HepG2 (cell line): ENCODE data around the gene PRKAR1A. TPM values are rescaled to one million over a fixed set of nuclear protein-coding genes. Genes with fewer than 3 reads are reported as not detected.

Source experiments
- ATAC-seq: fragments of 200-7000 bp; cut with Tn5 transposase; 3 replicates; pipeline ENCODE4 v1.9.1; 2020; ENCODE audit warnings: mild to moderate bottlenecking, moderate library complexity
- BruUV-seq: library from RNA; stranded (reverse); fragments of 400-500 nt; replicated peaks from 2 replicates; lab custom pipeline; 2021; lab: Mats Ljungman, UMichigan
- CTCF ChIA-PET: fragments of 300-600 bp; formaldehyde crosslinking; extraction: SDS; loops from one replicate; lab custom pipeline; 2021; ENCODE audit warnings: low total read pairs, inconsistent platforms, low intra/inter-chr PET ratio; lab: Yijun Ruan, JAX
- POLR2A ChIA-PET: fragments of 350-600 bp; sonication (Branson Sonifier 250); formaldehyde crosslinking; loops from one replicate; lab custom pipeline; 2020; ENCODE audit warnings: antibody characterized with exemption, inconsistent platforms; lab: Yijun Ruan, JAX
- DNase-seq: peaks from one replicate; pipeline ENCODE4 v3.0.0-alpha.2; 2015; ENCODE audit warnings: low spot score
- FAIRE-seq: peaks from 3 replicates; lab custom pipeline; 2011; peaks lifted over from hg19 to GRCh38; lab: Jason Lieb, UNC
- H2AFZ ChIP-seq: one replicate; pipeline ENCODE4 v1.6.1; 2011; ENCODE audit warnings: low read length, inconsistent platforms
- H3K27ac ChIP-seq: fragments of 300-600 bp; 3 replicates; pipeline ENCODE4 v1.8.0; 2011; ENCODE audit warnings: mixed run types, mild to moderate bottlenecking, mixed read lengths, low read length, inconsistent platforms; ENCODE audit not compliant: insufficient read depth; ENCODE audit errors: extremely low read length
- H3K27me3 ChIP-seq, 2 experiments: fragments of 200-600 bp in 1 of 2; 2 replicates in 1 of 2; 3 replicates in 1 of 2; pipeline versions ENCODE4 v1.6.0 to v1.8.0; 2011; ENCODE audit warnings: low read length in 2 of 2, mild to moderate bottlenecking in 2 of 2, moderate library complexity in 2 of 2, inconsistent platforms in 1 of 2; ENCODE audit not compliant: insufficient read depth in 2 of 2, control insufficient read depth in 1 of 2
- H3K36me3 ChIP-seq, 2 experiments: fragments of 200-600 bp in 1 of 2; replicated peaks in 1 of 2; 2 replicates in 1 of 2; 3 replicates in 1 of 2; pipeline versions ENCODE4 v1.5.1 to v1.8.0; 2011; ENCODE audit warnings: low read length in 2 of 2, inconsistent platforms in 1 of 2; ENCODE audit not compliant: insufficient read depth in 2 of 2, control insufficient read depth in 1 of 2
- H3K4me1 ChIP-seq: 2 replicates; pipeline ENCODE4 v1.5.1; 2012; ENCODE audit warnings: low read length, inconsistent platforms; ENCODE audit not compliant: insufficient read depth
- H3K4me2 ChIP-seq: 2 replicates; pipeline ENCODE4 v1.6.0; 2011; ENCODE audit warnings: low read depth, low read length, inconsistent platforms
- H3K4me3 ChIP-seq, 3 experiments: fragments of 200-600 bp in 1 of 3; sonication (generic), shearing (Covaris generic) in 1 of 3; replicated peaks in 1 of 3; 2 replicates each; pipeline ENCODE4 v1.5.1; 2011 to 2016; ENCODE audit warnings: low read length in 3 of 3, inconsistent platforms in 2 of 3, low read depth in 2 of 3, mild to moderate bottlenecking in 2 of 3, control low read depth in 1 of 3, mixed read lengths in 1 of 3; ENCODE audit not compliant: insufficient read depth in 1 of 3
- H3K79me2 ChIP-seq: one replicate; pipeline ENCODE4 v1.6.1; 2011; ENCODE audit warnings: low read length, inconsistent platforms; ENCODE audit not compliant: insufficient read depth
- H3K9ac ChIP-seq: 2 replicates; pipeline ENCODE4 v1.6.0; 2011; ENCODE audit warnings: mild to moderate bottlenecking, low read depth, low read length, inconsistent platforms; ENCODE audit not compliant: insufficient read depth
- H3K9me3 ChIP-seq: 2 replicates; pipeline ENCODE4 v1.5.1; 2012; ENCODE audit warnings: mild to moderate bottlenecking, low read length
- H4K20me1 ChIP-seq: 2 replicates; pipeline ENCODE4 v1.6.0; 2011; ENCODE audit warnings: inconsistent platforms, mild to moderate bottlenecking, low read length, moderate library complexity; ENCODE audit not compliant: insufficient read depth
- ATAD3A ChIP-seq: sonication (generic); formaldehyde crosslinking; IDR thresholded peaks from 2 replicates; pipeline ENCODE4 v1.4.0; 2020; ENCODE audit warnings: missing genetic modification reagents
- ATF6 ChIP-seq: sonication (generic); formaldehyde crosslinking; conservative IDR thresholded peaks from 2 replicates; pipeline ENCODE4 v1.4.0; 2020; ENCODE audit warnings: missing genetic modification reagents
- ISL2 ChIP-seq: sonication (generic); formaldehyde crosslinking; IDR thresholded peaks from 2 replicates; pipeline ENCODE4 v1.5.0; 2020; ENCODE audit warnings: missing genetic modification reagents
- LRRFIP1 ChIP-seq: sonication (generic); formaldehyde crosslinking; conservative IDR thresholded peaks from 2 replicates; pipeline ENCODE4 v1.4.0; 2020; ENCODE audit warnings: missing genetic modification reagents
- MAX ChIP-seq: IDR thresholded peaks from 2 replicates; pipeline ENCODE4 v1.6.1; 2012; ENCODE audit warnings: inconsistent platforms
- MXD4 ChIP-seq: IDR thresholded peaks from 2 replicates; pipeline ENCODE4 v1.6.1; 2016; ENCODE audit warnings: mild to moderate bottlenecking, missing biosample characterization, missing genetic modification reagents
- POLR2A ChIP-seq, 2 experiments: IDR thresholded peaks; 2 replicates each; pipeline ENCODE4 v1.6.1; 2011; ENCODE audit warnings: low read depth in 2 of 2, low read length in 2 of 2, mild to moderate bottlenecking in 1 of 2, moderate library complexity in 1 of 2; ENCODE audit not compliant: insufficient read depth in 1 of 2
- YY1 ChIP-seq: IDR thresholded peaks from 2 replicates; pipeline ENCODE4 v1.6.1; 2011; ENCODE audit warnings: low read length, low read depth, moderate library complexity, mild to moderate bottlenecking; ENCODE audit not compliant: insufficient read depth, insufficient replicate concordance
- ZBTB3 ChIP-seq: sonication (generic); formaldehyde crosslinking; IDR thresholded peaks from 2 replicates; pipeline ENCODE4 v1.4.0; 2020; ENCODE audit warnings: low read depth, mild to moderate bottlenecking, moderate library complexity, missing genetic modification reagents, borderline replicate concordance
- ZC3H13 ChIP-seq: sonication (generic); formaldehyde crosslinking; IDR thresholded peaks from 2 replicates; pipeline ENCODE4 v1.8.1; 2023; ENCODE audit warnings: mild to moderate bottlenecking, missing genetic modification reagents, moderate library complexity
- ZFP36 ChIP-seq: fragments of 150-350 bp; IDR thresholded peaks from 2 replicates; pipeline ENCODE4 v1.6.1; 2018; ENCODE audit warnings: borderline replicate concordance, low read length, low read depth; ENCODE audit not compliant: partially characterized antibody
- ZNF30 ChIP-seq: sonication (generic); formaldehyde crosslinking; IDR thresholded peaks from 2 replicates; pipeline ENCODE4 v1.5.0; 2020; ENCODE audit warnings: mild to moderate bottlenecking, missing genetic modification reagents
- ZNF33B ChIP-seq: sonication (generic); formaldehyde crosslinking; IDR thresholded peaks from 2 replicates; pipeline ENCODE4 v1.5.1; 2020; ENCODE audit warnings: mild to moderate bottlenecking, missing genetic modification reagents
- ZNF34 ChIP-seq: sonication (generic); formaldehyde crosslinking; IDR thresholded peaks from 2 replicates; pipeline ENCODE4 v1.4.0; 2020; ENCODE audit warnings: mild to moderate bottlenecking, missing genetic modification reagents, borderline replicate concordance
- ZNF446 ChIP-seq: sonication (generic); formaldehyde crosslinking; IDR thresholded peaks from 2 replicates; pipeline ENCODE4 v1.5.0; 2020; ENCODE audit warnings: mild to moderate bottlenecking, missing genetic modification reagents
- ZNF572 ChIP-seq: sonication (generic); formaldehyde crosslinking; IDR thresholded peaks from 2 replicates; pipeline ENCODE4 v1.5.1; 2020; ENCODE audit warnings: mild to moderate bottlenecking, missing genetic modification reagents
- ZNF891 ChIP-seq: sonication (generic); formaldehyde crosslinking; IDR thresholded peaks from 2 replicates; pipeline ENCODE4 v1.5.0; 2020; ENCODE audit warnings: mild to moderate bottlenecking, missing genetic modification reagents
- WGBS: methylation state at CpG from one replicate; pipeline ENCODE4 v1.1.6; 2017; ENCODE audit warnings: low lambda C conversion rate; 5-methylcytosine and 5-hydroxymethylcytosine counted together
- in situ Hi-C: cut with HindIII; loops from 2 replicates; pipeline ENCODE4 v1.10.0; 2017; ENCODE audit warnings: low pct_unique_long_range_greater_than_20kb; ENCODE audit not compliant: extremely low pct_ligation_motif_present
- intact Hi-C: fragments of 100-400 bp; cut with micrococcal nuclease; formaldehyde crosslinking; loops from one replicate; pipeline ENCODE4 v1.10.0; 2022; ENCODE audit not compliant: unreplicated experiment
- polyA plus RNA-seq, 8 experiments: library from polyadenylated mRNA; depleted of rRNA in 3 of 8; stranded (reverse) in 7 of 8; unstranded in 1 of 8; fragments of >200 nt; fragmentation: Illumina TruSeq in 4 of 8; extraction: Trizol in 4 of 8; gene quantifications; 2 replicates each; pipeline versions ENCODE4 v1.2.1 to v1.2.3, GENCODE V29; 2011 to 2016; ENCODE audit warnings: low read depth in 4 of 8, missing spikeins in 1 of 8, mixed read lengths in 1 of 8; ENCODE audit not compliant: insufficient read depth in 1 of 8
- total RNA-seq, 5 experiments: library from RNA; depleted of rRNA; stranded (reverse); fragments of >200 nt; fragmentation: Illumina TruSeq; extraction: Trizol; gene quantifications; 2 replicates each; pipeline ENCODE4 v1.2.3, GENCODE V29; 2016; ENCODE audit warnings: low read depth in 1 of 5

Gene PRKAR1A
- total and polyA plus RNA-seq, 2 of the 13 experiments (the other 11 are each of a cell fraction or from before 2014, with no cell fraction given) = 265 to 266 TPM

- TF ChIP-seq ATF6 (CRISPR knock-in tag) (0 out of 2 replicates have a peak, but pooled peaks have one; percentile 13), ZNF30 (CRISPR knock-in tag) (no peak), POLR2A (IDR thresholded peaks at IDR 0.05; ENCODE audit: insufficient read depth in 1 of 2, low read depth in 2 of 2, low read length in 2 of 2) (0 out of 4 replicates have a peak, but pooled peaks have one; percentile 1 to 9), LRRFIP1 (CRISPR knock-in tag) (no peak), MAX (0 out of 2 replicates have a peak, but pooled peaks have one; percentile 15)
Observed at GRCh38 chr17:68599091-68599490, 86.9 kb downstream of the PRKAR1A start (continued).

GRCh38 chr17:68599552-68600066 lies 87.4 kb downstream of the PRKAR1A start:
- intact Hi-C loops (loop anchor here (1.0 to 5.0 kb wide), 5 partner anchors 14 to 159 kb away; partner anchors contain the start of gene PRKAR1A), in situ Hi-C loops (loop anchor here (5.0 kb wide), 1 partner anchor 57 kb away; no protein-coding TSS in a partner anchor)
- peak overlapping the region; percentile 77 for H3K27ac ChIP-seq
- H3K27me3 ChIP-seq = peaks cover 3 to 11% of the 10 kb centered on the region in 2 experiments; a peak in 1 of 5 replicates
- peaks cover 60% of the 10 kb centered on the region for H3K4me1 ChIP-seq
- peak overlapping the region; percentile 74 for H3K9ac ChIP-seq
- H3K4me3 ChIP-seq = peak overlapping the region; percentile 60 to 79 (median 61)
- H4K20me1 ChIP-seq = no peaks in the 10 kb centered on the region
- no peaks in the 10 kb centered on the region for H3K9me3 ChIP-seq
- H2AFZ ChIP-seq = peak overlapping the region; percentile 10
- DNase-seq = no peak
- peak overlapping the region; percentile 79 for H3K4me2 ChIP-seq
- WGBS = 2% methylated on average over 15 of the region's 18 CpGs
- H3K36me3 ChIP-seq = no peaks in the 10 kb centered on the region
- no peak for FAIRE-seq
- POLR2A ChIA-PET = interaction anchor here (0.9 to 4.7 kb wide), 10 partner anchors 7 to 87 kb away, joined by 3 to 27 read pairs (median 6); partner anchors contain the start of gene PRKAR1A
- no TSS peak for BruUV-seq
- CTCF ChIA-PET = interaction anchor here (0.7 to 1.5 kb wide), 2 partner anchors 65 to 142 kb away, joined by 3 to 6 read pairs; partner anchors contain the start of gene WIPI1
- peaks cover 3% of the 10 kb centered on the region for H3K79me2 ChIP-seq
- peak; percentile 1; the same call in 2 of the 3 replicates for ATAC-seq
- TF ChIP-seq ZFP36 (no peak), ZC3H13 (CRISPR knock-in tag) (no peak), ZNF34 (CRISPR knock-in tag) (no peak), YY1 (no peak), ISL2 (CRISPR knock-in tag) (no peak), MXD4 (CRISPR knock-in tag) (no peak), ATAD3A (no peak), ZBTB3 (CRISPR knock-in tag) (no peak), ZNF572 (CRISPR knock-in tag) (peak; percentile 54; the same call in 1 of the 2 replicates), ZNF446 (0 out of 2 replicates have a peak, but pooled peaks have one; percentile 19), ZNF891 (CRISPR knock-in tag) (peak; percentile 57), ZNF30 (CRISPR knock-in tag) (peak; percentile 24; the same call in 1 of the 2 replicates), ZNF33B (CRISPR knock-in tag) (no peak)
